ENCODE data around the gene AOAH.
"Not testable (repeated sequence)": the region's sequence is repeated elsewhere in the genome, so short reads cannot be mapped to it uniquely, and the experiment has no call there.

The AOAH gene

GRCh38 chr7:36726806-36727503 is 2.7 kb upstream of the AOAH start:
- Mint-ChIP-seq H3K4me3 (no peak overlapping the region), H3K9me3 (peaks cover 18% of the 10 kb centered on the region), H3K36me3 (ENCODE audit: low read depth) (no peaks in the 10 kb centered on the region), H3K27me3 (ENCODE audit: low read depth) (no peaks in the 10 kb centered on the region), H3K27ac (no peak overlapping the region), H3K4me1 (no peaks in the 10 kb centered on the region)
- no peak for TF ChIP-seq CTCF (IDR thresholded peaks at IDR 0.05; ENCODE audit: unreplicated experiment in 3 of 3)

GRCh38 chr7:36726311-36726710 is 2.0 kb upstream of the AOAH start:
- Mint-ChIP-seq H3K36me3 (ENCODE audit: low read depth) (no peaks in the 10 kb centered on the region), H3K4me3 (no peak overlapping the region), H3K9me3 (peaks cover 15% of the 10 kb centered on the region), H3K27ac (no peak overlapping the region), H3K27me3 (ENCODE audit: low read depth) (no peaks in the 10 kb centered on the region), H3K4me1 (no peaks in the 10 kb centered on the region)
- TF ChIP-seq CTCF (IDR thresholded peaks at IDR 0.05; ENCODE audit: unreplicated experiment in 3 of 3): no peak

- no peaks in the 10 kb centered on the region for H3K36me3 Mint-ChIP-seq (ENCODE audit: low read depth)
- TF ChIP-seq CTCF (IDR thresholded peaks at IDR 0.05; ENCODE audit: unreplicated experiment in 3 of 3): no peak
- no peak overlapping the region for H3K27ac Mint-ChIP-seq
- no peaks in the 10 kb centered on the region for H3K4me1 Mint-ChIP-seq
- no peaks in the 10 kb centered on the region for H3K27me3 Mint-ChIP-seq (ENCODE audit: low read depth)
- no peak overlapping the region for H3K4me3 Mint-ChIP-seq
- H3K9me3 Mint-ChIP-seq: peaks cover 8% of the 10 kb centered on the region
Measured at GRCh38 chr7:36724996-36725395, 702 bp upstream of the AOAH start.

GRCh38 chr7:36723291-36723690 is 1.0 kb downstream of the AOAH start:
- no peak overlapping the region for H3K27ac Mint-ChIP-seq
- H3K4me1 Mint-ChIP-seq: no peaks in the 10 kb centered on the region
- H3K36me3 Mint-ChIP-seq (ENCODE audit: low read depth): no peaks in the 10 kb centered on the region
- no peaks in the 10 kb centered on the region for H3K27me3 Mint-ChIP-seq (ENCODE audit: low read depth)
- H3K9me3 Mint-ChIP-seq: no peaks in the 10 kb centered on the region
- H3K4me3 Mint-ChIP-seq: no peak overlapping the region
- no peak for TF ChIP-seq CTCF (IDR thresholded peaks at IDR 0.05; ENCODE audit: unreplicated experiment in 3 of 3)

GRCh38 chr7:36719083-36719632 is 5.1 kb downstream of the AOAH start:
- no peaks in the 10 kb centered on the region for H3K4me1 Mint-ChIP-seq
- no peak overlapping the region for H3K27ac Mint-ChIP-seq
- TF ChIP-seq CTCF (IDR thresholded peaks at IDR 0.05; ENCODE audit: unreplicated experiment in 3 of 3): no peak
- no peak overlapping the region for H3K4me3 Mint-ChIP-seq
- H3K27me3 Mint-ChIP-seq (ENCODE audit: low read depth): no peaks in the 10 kb centered on the region
- H3K9me3 Mint-ChIP-seq: peaks cover 6% of the 10 kb centered on the region
- H3K36me3 Mint-ChIP-seq (ENCODE audit: low read depth): no peaks in the 10 kb centered on the region

- TF ChIP-seq CTCF (IDR thresholded peaks at IDR 0.05; ENCODE audit: unreplicated experiment in 3 of 3): no peak
- Mint-ChIP-seq H3K27me3 (ENCODE audit: low read depth) (no peaks in the 10 kb centered on the region), H3K36me3 (ENCODE audit: low read depth) (no peaks in the 10 kb centered on the region), H3K4me3 (no peak overlapping the region), H3K27ac (no peak overlapping the region), H3K9me3 (peaks cover 14% of the 10 kb centered on the region), H3K4me1 (no peaks in the 10 kb centered on the region)
Measured at GRCh38 chr7:36717586-36717985, 6.7 kb downstream of the AOAH start.

GRCh38 chr7:36716802-36717201 is 7.5 kb downstream of the AOAH start:
- not testable (repeated sequence) for H3K4me3 Mint-ChIP-seq; H3K36me3 Mint-ChIP-seq (ENCODE audit: low read depth); H3K27me3 Mint-ChIP-seq (ENCODE audit: low read depth); H3K27ac Mint-ChIP-seq; H3K4me1 Mint-ChIP-seq
- H3K9me3 Mint-ChIP-seq: peaks cover 17% of the 10 kb centered on the region

Data from nephron (organoid).